Endodermal cell (in vitro differentiated cells): ENCODE measurements around the gene CEP55. TPM values are rescaled to one million over a fixed set of nuclear protein-coding genes. Genes with fewer than 3 reads are reported as not detected.

Experiments used
- DNase-seq: peaks from one replicate; pipeline ENCODE4 v3.0.0-alpha.2; 2017
- H3K27ac ChIP-seq: 2 replicates; pipeline ENCODE4 v1.5.1; 2013; ENCODE audit warnings: mild to moderate bottlenecking, low read depth, low read length, moderate library complexity
- H3K27me3 ChIP-seq: 2 replicates; pipeline ENCODE4 v1.6.1; 2013; ENCODE audit warnings: mild to moderate bottlenecking, low read length, moderate library complexity; ENCODE audit not compliant: insufficient read depth, control insufficient read depth, poor library complexity, severe bottlenecking
- H3K36me3 ChIP-seq: 2 replicates; pipeline ENCODE4 v1.7.0; 2013; ENCODE audit warnings: mild to moderate bottlenecking, low read length, moderate library complexity; ENCODE audit not compliant: control insufficient read depth, insufficient read depth
- H3K4me1 ChIP-seq: one replicate; pipeline ENCODE4 v1.7.0; 2013; ENCODE audit warnings: low read length; ENCODE audit not compliant: control insufficient read depth, insufficient read depth
- H3K4me3 ChIP-seq: 2 replicates; pipeline ENCODE4 v1.5.1; 2013; ENCODE audit warnings: mild to moderate bottlenecking, low read length, moderate library complexity
- H3K9ac ChIP-seq: 2 replicates; pipeline ENCODE4 v1.6.1; 2013; ENCODE audit warnings: mild to moderate bottlenecking, low read length, moderate library complexity; ENCODE audit not compliant: poor library complexity, severe bottlenecking; ENCODE audit errors: extremely low read depth
- H3K9me3 ChIP-seq: 2 replicates; pipeline ENCODE4 v1.6.1; 2013; ENCODE audit warnings: mild to moderate bottlenecking, low read length, moderate library complexity; ENCODE audit not compliant: control insufficient read depth
- H3K27ac Mint-ChIP-seq: 2 replicates; pipeline ENCODE4 v1.8.0; 2020; ENCODE audit warnings: mixed read lengths
- H3K27me3 Mint-ChIP-seq: 2 replicates; pipeline ENCODE4 v1.8.0; 2021; ENCODE audit warnings: mild to moderate bottlenecking, mixed read lengths; ENCODE audit not compliant: insufficient read depth
- H3K36me3 Mint-ChIP-seq: 2 replicates; pipeline ENCODE4 v1.8.0; 2020; ENCODE audit warnings: low read depth, mixed read lengths
- H3K4me1 Mint-ChIP-seq: 2 replicates; pipeline ENCODE4 v1.8.0; 2020; ENCODE audit warnings: mixed read lengths
- H3K4me3 Mint-ChIP-seq: 2 replicates; pipeline ENCODE4 v1.8.0; 2020; ENCODE audit warnings: mild to moderate bottlenecking, moderate library complexity, mixed read lengths
- H3K9me3 Mint-ChIP-seq: 2 replicates; pipeline ENCODE4 v1.8.0; 2020; ENCODE audit warnings: mild to moderate bottlenecking, mixed read lengths
- WGBS, 2 experiments: methylation state at CpG; one replicate each; pipeline versions ENCODE4 v1.1.5 to v1.1.7; 2013; ENCODE audit warnings: missing lambda C conversion rate in 2 of 2, mixed read lengths in 1 of 2; ENCODE audit not compliant: insufficient coverage in 1 of 2, insufficient read length in 1 of 2; 5-methylcytosine and 5-hydroxymethylcytosine counted together
- total RNA-seq, 2 donors: library from RNA; stranded (reverse); fragmentation: NEBNext Ultra II Directional in 1 of 2; extraction: Animal tissue kit (Norgen Biotek cat#: 25700) in 1 of 2; gene quantifications; 2 replicates in 1 of 2; 3 replicates in 1 of 2; pipeline ENCODE4 v1.2.1, GENCODE V29; 2021
- TF ChIP-seq, protein P1 (sequence below): fragments of 200-600 bp; sonication (generic); conservative IDR thresholded peaks from 2 replicates; pipeline ENCODE4 v1.5.0; 2021; ENCODE audit warnings: antibody characterized with exemption, mild to moderate bottlenecking

Gene CEP55
- total RNA-seq, 2 donors from 2014 or later = 50.3 to 66.8 TPM

- 93 to 100% methylated on average over 2 to 3 of the region's 3 CpGs for WGBS, 2 experiments
- Mint-ChIP-seq H3K36me3 (no peaks in the 10 kb centered on the region), H3K4me1 (no peaks in the 10 kb centered on the region), H3K27ac (no peak overlapping the region), H3K27me3 (peaks cover 6% of the 10 kb centered on the region), H3K9me3 (no peaks in the 10 kb centered on the region), H3K4me3 (no peak overlapping the region)
- no peak for DNase-seq
- Histone ChIP-seq H3K9ac (no peak overlapping the region), H3K27ac (no peak overlapping the region), H3K27me3 (no peaks in the 10 kb centered on the region), H3K4me3 (no peak overlapping the region), H3K4me1 (no peaks in the 10 kb centered on the region), H3K9me3 (no peaks in the 10 kb centered on the region), H3K36me3 (no peaks in the 10 kb centered on the region)
- TF ChIP-seq, protein P1, sequence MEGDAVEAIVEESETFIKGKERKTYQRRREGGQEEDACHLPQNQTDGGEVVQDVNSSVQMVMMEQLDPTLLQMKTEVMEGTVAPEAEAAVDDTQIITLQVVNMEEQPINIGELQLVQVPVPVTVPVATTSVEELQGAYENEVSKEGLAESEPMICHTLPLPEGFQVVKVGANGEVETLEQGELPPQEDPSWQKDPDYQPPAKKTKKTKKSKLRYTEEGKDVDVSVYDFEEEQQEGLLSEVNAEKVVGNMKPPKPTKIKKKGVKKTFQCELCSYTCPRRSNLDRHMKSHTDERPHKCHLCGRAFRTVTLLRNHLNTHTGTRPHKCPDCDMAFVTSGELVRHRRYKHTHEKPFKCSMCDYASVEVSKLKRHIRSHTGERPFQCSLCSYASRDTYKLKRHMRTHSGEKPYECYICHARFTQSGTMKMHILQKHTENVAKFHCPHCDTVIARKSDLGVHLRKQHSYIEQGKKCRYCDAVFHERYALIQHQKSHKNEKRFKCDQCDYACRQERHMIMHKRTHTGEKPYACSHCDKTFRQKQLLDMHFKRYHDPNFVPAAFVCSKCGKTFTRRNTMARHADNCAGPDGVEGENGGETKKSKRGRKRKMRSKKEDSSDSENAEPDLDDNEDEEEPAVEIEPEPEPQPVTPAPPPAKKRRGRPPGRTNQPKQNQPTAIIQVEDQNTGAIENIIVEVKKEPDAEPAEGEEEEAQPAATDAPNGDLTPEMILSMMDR = no peak
Measured at GRCh38 chr10:93577565-93577964, 81.2 kb downstream of the CEP55 start.

Other genes starting within 250 kb of the CEP55 start
- gene MYOF, start 14.3 kb upstream of the CEP55 start, total RNA-seq = 10 to 100 TPM; 37.4 to 93.8 TPM
- not detected for gene FFAR4, start 70.1 kb downstream of the CEP55 start, total RNA-seq
- gene RBP4, start 104.6 kb downstream of the CEP55 start, total RNA-seq = under 1 TPM; 0.82 to 0.86 TPM
- gene PDE6C, start 115.9 kb downstream of the CEP55 start, total RNA-seq = not detected
- gene FRA10AC1, start 206.0 kb downstream of the CEP55 start, total RNA-seq = 10 to 100 TPM; 16.5 to 28.3 TPM